T-helper 22 cell (primary cell): ENCODE results near the gene AP3S2.
"Not testable (repeated sequence)": the region's sequence is repeated elsewhere in the genome, so short reads cannot be mapped to it uniquely, and the experiment has no call there.

Experiments
- DNase-seq: peaks from one replicate; pipeline ENCODE4 v3.0.0-alpha.2; 2020; ENCODE audit warnings: low read depth

AP3S2 gene

DNA sequence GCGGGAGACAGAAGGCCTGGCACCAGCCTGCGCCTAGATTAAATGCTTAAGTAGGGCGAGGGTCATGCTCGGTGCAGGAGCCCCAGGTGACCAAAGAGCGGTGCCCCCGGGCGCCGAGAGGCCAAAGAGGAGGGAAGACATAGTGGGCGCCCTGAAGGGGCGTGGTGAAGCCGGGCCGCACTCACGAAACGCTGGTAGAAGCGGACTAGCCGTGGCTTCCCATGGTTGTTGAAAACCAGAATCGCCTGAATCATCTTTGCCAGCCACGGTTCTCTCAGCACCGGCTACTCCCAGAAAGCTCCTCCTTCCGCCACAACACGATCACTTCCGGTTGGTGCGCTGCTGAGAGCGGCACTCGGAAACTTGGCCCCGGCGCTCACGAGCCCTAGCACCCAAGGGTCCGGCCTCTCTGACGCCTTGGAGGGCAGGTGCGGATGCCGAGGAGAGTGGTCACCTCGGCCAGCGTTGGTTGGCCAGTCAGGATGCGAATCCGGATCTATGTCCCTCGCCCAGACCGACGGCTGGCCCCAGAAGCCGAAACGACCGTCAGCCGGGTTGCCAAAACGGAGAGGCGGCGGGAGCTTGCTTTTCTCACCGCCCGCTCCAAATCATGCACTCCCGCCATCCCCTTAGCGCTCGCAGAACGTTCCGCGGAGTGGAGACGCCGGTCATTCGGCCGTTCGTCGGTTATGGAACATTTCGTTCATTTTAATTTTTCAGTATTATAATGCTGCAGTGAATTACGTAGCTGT is at the start of gene AP3S2:
AP3S2 (minus strand) TSS at position 299 of the 752 bp plus-strand sequence; CDS start at position 254, 45 bp downstream.
- DNase-seq: peak; percentile 70

DNA sequence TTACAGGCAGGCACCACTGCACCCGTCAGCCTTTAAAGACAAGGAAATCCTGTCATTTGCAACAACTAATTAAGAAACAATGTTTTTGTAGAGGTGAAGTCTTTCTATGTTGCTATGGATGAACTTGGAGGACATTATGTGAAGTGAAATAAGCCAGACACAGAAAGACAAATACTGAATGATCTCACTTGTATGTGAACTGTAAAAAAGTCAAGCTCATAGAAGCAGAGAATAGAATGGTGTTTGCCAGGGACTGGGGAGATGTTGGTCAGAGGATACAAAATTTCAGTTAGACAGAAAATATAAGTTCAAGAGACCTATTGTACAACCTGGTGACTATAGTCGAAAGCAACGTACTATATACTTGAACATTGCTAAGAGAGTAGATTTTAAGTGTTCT is 46.1 kb upstream of the AP3S2 start:
- DNase-seq: no peak

GRCh38 chr15:89939377-89939776 is 45.6 kb upstream of the AP3S2 start:
- DNase-seq: not testable (repeated sequence)

DNA sequence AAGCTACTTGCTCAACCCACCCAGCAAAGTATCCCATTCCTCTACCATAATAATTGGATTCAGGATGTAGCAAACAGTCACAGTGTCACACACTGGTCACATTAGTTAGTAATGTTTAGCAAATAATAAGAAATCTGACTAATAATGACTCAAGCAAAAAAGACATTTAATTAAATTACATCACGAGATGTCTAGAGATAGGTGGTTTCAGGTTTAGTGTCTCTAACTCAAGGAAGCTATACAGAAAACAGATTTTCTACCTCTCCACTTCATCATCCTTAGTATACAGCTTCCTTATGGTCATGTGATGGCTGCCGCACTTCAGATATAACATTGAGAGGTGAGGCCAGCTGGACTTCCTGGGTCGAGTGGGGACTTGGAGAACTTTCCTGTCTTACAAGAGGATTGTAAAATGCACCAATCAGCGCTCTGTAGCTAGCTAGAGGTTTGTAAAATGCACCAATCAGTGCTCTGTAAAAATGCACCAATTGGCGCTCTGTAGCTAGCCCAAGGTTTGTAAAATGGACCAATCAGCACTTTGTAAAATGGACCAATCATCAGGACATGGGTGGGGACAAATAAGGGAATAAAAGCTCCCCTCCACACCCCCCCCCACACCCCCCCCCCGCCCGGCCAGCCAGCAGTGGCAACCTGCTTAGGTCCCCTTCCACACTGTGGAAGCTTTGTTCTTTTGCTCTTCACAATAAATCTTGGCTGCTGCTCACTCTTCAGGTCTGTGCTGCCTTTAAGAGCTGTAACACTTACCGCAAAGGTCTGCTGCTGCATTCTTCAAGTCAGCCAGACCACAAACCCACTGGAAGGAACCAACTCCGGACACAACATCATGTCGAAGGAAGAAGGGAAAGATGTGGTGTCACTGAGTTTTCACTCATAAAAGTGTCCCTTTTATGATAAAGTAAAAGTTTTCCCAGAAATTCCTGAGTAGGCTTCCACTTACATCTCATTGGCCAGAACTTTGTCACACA is 43.9 kb upstream of the AP3S2 start:
- DNase-seq: no peak

- DNase-seq: no peak
Observed at GRCh38 chr15:89936786-89937265, 43.0 kb upstream of the AP3S2 start.

DNA sequence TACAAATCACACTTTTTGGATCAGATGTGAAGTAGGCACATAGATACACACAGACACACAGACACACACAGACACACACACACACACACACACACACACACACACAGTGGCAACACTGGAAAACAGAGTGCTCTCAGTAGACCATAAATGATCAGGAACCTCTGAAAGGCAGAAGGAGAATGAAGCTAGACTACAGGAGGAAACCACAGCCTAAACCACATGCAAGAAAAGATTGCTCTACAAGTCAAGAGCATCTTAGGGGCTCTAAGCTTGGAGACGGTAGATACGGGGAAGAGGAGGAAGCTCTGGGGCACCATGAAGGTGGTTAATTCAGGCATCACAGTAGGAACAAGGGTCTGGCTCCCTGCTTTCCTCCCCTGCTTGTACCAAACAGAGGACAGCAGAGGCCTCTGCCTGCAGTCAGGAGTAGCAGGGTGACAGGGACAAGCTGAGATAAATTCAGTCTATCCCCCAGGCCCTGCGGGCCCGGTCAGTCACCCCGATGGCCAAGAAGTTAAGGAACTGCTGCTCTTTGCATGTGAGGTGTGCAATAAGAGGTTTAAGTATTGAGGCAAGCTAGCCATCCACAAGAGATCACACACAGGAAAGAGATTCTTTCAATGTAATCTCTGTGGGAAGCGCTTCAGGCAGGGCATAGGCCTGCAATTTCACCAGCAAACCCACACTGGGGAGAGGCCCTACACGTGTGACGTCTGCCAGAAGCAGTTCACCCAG is 42.4 kb upstream of the AP3S2 start:
- no peak for DNase-seq

DNA sequence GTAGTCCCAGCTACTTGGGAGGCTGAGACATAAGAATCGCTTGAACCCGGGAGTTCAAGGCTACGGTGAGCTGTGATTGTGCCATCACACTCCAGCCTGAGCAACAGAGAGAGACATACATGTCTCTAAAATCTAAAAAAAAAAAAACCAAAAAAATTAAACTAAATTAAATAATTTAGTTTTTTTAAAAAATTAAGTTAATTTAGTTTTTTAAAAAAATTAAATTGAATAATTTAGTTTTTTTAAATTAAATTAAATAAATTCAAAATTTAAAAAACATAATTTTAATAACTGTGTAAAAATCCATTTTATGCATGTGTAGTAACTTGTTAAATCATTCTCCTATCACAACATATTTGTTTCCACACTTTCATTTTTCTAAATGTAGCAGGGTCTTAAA is 39.1 kb upstream of the AP3S2 start:
- no peak for DNase-seq

GRCh38 chr15:89928421-89928820 is 34.6 kb upstream of the AP3S2 start:
- DNase-seq: no peak

- DNase-seq: no peak
Observed at GRCh38 chr15:89926158-89926557, 32.4 kb upstream of the AP3S2 start.

GRCh38 chr15:89917442-89918101 is 23.8 kb upstream of the AP3S2 start:
- no peak for DNase-seq

DNA sequence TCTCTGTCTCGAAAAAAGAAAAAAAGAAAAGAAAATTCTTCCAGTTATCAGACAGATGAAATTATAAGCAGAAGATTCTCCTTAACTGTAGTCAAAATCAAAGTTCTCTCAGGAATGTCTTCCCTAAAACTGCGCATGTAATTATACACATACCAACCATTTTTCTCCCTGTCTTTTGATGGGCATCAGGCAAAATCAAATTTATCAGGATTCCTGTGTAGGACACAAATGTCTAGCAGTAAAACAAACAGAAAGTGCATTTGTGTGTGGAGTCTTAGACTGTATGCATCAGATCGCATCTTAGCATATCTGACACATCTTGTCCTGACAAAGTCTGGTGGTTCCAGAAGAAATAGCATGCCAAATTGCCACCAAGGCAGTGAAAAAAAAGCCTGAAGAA is 22.9 kb upstream of the AP3S2 start:
- no peak for DNase-seq

DNA sequence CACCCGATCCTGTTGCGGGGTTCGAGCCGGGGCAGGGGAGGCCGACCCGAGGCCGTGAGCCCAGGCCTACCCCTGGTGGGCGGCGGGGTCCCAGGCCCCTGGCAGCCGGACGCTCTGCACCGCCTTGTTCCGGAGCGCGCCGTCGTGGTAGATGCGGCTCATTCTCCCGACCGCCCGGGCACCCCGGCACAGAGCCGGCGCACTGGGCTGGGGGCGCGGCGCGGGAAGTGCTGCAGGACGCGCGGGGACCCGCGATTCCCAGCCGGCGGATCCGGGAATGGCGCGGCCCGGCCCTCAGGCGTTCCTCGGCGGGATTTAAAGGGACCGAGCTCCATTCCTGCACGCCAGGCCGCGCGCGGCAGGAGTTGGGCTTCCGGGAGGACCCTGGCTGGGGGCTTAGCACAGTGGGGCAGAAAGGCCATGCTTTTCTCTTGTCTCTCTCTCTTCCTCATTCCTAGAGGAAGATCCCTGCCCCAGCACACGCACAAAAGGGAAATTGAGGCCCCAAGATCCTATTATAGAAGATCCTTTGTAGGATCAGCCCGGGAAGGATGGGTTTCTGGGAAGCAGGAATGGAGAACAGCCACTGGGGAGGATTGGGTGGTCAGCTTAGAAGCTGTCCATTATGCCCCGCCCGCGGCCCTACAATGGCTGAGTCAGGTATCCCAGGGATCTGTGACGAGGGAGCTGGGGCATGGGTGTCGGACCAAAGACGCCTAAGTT is 19.0 kb upstream of the AP3S2 start, which contains the start of gene ARPIN:
ARPIN (minus strand) TSS at position 279 of the 723 bp plus-strand sequence; CDS start at position 162, 117 bp downstream.
- no peak for DNase-seq

DNA sequence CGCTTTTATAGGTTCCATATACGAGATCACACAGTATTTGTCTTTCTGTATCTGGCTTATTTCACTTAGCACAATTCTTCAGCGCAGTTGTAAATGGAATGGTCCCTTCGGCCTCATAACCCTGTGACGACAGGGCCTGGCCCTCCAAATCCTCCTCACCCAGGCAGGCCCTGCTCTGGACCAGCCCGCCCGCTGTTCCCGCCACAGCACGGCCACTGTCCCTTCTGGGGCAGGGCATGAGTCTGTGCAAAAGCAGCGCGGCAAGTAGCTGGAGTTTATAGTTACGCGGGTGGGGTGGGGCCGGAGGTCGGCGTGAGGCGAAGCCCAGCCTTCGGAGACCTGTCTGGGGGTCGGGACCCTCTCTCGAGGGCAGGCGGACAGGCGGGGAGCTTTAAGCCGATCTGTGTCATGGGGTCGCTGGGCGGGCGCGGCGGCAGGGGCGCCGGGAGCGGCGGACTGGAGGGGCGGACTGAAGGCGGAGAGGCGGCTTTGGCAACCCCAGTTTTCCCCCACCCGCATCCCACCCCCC is 18.4 kb upstream of the AP3S2 start:
- DNase-seq: no peak

GRCh38 chr15:89910891-89911626 is 17.3 kb upstream of the AP3S2 start:
- DNase-seq: no peak

GRCh38 chr15:89909611-89910010 is 15.8 kb upstream of the AP3S2 start:
- no peak for DNase-seq

GRCh38 chr15:89908226-89908625 is 14.4 kb upstream of the AP3S2 start:
- no peak for DNase-seq

GRCh38 chr15:89907289-89907688 is 13.5 kb upstream of the AP3S2 start:
- no peak for DNase-seq

DNA sequence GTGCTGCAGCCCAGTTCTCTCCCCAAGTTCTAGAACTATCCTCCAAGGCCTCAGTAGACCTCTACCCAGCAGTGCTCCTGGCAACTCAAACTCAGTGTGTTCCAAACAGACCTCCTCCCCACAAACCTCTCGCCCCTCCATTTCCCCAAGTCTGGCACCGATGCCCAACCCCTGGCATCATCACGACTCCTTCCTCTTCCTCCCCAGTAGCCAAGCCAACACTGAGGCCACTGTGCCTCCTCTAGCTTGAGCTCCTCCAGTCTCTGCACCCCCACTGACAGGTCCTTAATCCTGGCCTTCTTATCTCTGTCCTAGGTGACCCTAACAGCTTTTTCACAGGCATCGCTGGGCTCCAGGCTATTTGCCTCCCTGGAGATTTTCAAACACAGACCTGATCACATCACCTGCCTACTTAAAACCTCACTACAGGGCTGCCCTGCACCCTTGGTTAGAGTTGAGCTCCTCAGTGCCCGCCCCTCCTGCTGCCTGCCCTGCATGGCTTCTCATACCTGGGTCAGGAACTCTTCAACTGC is 12.1 kb upstream of the AP3S2 start:
- DNase-seq: no peak

DNA sequence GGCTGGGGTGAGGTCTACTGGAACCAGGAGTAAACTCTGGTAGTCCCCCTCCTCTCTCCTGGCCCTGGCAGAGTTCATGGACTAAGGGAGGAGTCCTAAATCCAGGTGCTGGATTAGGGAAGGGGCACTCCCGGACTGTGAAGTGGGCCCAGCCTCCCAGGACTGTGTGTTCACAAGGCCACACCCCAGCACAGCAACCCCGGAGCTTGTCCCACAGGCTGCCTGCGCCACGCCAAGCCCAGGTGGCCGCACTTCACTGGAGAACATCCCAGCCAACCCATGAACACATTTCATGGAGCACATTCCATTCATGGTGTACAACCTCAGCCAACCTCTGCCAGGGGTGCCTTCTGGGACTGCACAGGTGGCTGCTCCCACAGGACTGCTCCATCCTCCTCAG is 10.7 kb upstream of the AP3S2 start:
- DNase-seq: no peak

GRCh38 chr15:89903858-89904130 is 10.0 kb upstream of the AP3S2 start:
- no peak for DNase-seq
